HS-27A (cell line): ENCODE results near the gene PSMD14.

ENCODE experiments used
- DNase-seq: peaks from one replicate; pipeline ENCODE4 v3.0.0-alpha.2; 2012; ENCODE audit warnings: low read depth, missing footprints

Gene PSMD14

GRCh38 chr2:161419638-161420190 lies 111.5 kb downstream of the PSMD14 start:
- no peak for DNase-seq

- DNase-seq = no peak
Observed at GRCh38 chr2:161420406-161421074, 112.3 kb downstream of the PSMD14 start.

GRCh38 chr2:161421686-161422085 lies 113.5 kb downstream of the PSMD14 start:
- no peak for DNase-seq

DNA sequence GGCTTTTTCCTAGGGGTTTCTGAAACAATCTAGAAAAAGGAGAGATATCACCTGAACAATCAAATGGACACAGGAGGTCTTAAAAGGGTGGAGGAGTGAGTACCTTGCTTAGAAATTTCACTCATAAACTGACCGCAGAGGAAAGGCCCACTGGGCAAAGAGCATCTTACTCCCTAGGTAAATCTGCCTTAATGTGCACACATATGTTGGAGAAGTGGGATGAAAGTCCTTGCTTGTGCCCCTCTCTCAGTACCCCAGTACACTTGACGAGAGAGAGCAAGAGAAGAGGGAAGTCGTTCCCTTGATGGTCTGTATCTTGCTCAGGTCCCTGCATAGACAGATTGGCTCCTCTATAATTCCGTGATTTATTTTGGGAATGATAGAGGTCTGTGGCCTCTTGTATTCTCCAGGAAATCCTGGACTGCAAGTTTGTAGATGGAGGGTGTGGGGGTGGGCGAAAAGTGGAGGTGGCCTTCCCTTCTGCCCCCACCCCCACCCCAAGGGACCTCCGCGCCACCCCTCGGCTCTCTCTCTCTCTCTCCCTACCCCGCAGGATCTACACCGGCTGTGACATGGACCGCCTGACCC lies 114.7 kb downstream of the PSMD14 start:
- DNase-seq = no peak

DNA sequence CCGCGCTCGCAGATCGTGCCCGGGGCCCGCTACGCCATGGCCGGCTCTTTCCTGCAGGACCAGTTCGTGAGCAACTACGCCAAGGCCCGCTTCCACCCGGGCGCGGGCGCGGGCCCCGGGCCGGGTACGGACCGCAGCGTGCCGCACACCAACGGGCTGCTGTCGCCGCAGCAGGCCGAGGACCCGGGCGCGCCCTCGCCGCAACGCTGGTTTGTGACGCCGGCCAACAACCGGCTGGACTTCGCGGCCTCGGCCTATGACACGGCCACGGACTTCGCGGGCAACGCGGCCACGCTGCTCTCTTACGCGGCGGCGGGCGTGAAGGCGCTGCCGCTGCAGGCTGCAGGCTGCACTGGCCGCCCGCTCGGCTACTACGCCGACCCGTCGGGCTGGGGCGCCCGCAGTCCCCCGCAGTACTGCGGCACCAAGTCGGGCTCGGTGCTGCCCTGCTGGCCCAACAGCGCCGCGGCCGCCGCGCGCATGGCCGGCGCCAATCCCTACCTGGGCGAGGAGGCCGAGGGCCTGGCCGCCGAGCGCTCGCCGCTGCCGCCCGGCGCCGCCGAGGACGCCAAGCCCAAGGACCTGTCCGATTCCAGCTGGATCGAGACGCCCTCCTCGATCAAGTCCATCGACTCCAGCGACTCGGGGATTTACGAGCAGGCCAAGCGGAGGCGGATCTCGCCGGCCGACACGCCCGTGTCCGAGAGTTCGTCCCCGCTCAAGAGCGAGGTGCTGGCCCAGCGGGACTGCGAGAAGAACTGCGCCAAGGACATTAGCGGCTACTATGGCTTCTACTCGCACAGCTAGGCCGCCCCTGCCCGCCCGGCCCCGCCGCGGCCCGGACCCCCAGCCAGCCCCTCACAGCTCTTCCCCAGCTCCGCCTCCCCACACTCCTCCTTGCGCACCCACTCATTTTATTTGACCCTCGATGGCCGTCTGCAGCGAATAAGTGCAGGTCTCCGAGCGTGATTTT lies 115.5 kb downstream of the PSMD14 start:
- no peak for DNase-seq

DNA sequence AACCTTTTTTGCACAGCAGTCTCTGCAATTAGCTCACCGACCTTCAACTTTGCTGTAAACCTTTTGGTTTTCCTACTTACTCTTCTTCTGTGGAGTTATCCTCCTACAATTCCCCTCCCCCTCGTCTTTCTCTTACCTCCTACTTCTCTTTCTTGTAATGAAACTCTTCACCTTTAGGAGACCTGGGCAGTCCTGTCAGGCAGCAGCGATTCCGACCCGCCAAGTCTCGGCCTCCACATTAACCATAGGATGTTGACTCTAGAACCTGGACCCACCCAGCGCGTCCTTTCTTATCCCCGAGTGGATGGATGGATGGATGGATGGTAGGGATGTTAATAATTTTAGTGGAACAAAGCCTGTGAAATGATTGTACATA lies 116.2 kb downstream of the PSMD14 start:
- DNase-seq = no peak

DNA sequence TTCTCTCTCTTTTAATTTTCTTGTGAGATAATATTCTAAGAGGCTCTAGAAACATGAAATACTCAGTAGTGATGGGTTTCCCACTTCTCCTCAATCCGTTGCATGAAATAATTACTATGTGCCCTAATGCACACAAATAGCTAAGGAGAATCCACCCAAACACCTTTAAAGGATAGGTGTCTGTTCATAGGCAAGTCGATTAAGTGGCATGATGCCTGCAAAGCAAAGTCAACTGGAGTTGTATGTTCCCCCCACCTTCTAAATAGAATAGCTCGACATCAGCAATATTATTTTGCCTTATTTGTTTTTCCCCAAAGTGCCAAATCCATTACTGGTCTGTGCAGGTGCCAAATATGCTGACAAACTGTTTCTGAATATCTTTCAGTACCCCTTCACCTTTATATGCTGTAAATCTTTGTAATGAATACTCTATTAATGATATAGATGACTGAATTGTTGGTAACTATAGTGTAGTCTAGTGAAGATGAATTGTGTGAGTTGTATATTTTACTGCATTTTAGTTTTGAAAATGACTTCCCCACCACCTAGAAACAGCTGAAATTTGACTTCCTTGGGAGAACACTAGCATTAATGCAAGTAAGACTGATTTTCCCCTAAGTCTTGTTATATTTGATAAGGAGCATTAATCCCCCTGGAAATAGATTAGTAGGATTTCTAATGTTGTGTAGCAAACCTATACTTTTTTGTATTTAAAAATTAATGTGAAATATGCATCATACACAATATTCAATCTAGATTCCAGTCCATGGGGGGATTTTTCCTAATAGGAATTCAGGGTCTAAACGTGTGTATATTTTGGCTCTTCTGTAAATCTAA lies 116.9 kb downstream of the PSMD14 start:
- DNase-seq = no peak

DNA sequence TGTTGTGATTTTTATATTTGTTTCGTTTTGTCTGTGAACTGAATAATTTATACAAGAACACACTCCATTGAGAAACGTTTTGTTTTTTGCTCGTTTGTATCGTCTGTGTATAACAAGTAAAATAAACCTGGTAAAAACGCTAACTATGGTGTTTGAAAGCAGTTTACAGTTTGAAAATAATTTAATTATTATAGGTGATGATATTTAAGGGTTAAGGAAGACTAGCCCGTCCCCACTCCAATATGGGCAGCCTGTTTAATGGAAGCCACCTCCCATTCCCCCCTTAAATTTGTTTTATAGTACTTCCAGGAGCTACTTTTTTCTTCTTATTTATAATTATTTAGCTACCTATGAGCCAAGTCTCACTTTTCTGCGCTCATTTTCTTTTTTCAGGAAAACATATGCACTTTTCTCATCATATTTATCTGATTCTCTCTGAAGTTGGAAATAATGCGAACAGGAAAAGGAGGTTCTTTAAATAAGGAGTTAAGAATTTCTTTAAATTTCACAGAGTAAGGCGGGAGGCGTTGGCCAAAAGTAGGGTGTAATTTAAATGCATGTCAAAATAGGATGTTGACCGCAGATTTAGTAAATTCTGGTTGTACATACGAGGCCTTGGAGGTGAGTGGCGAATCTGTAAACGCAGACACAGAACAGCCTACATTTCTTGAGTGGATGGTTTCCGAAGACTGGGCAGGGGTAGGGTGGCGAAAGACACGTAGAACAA lies 117.7 kb downstream of the PSMD14 start:
- no peak for DNase-seq

DNA sequence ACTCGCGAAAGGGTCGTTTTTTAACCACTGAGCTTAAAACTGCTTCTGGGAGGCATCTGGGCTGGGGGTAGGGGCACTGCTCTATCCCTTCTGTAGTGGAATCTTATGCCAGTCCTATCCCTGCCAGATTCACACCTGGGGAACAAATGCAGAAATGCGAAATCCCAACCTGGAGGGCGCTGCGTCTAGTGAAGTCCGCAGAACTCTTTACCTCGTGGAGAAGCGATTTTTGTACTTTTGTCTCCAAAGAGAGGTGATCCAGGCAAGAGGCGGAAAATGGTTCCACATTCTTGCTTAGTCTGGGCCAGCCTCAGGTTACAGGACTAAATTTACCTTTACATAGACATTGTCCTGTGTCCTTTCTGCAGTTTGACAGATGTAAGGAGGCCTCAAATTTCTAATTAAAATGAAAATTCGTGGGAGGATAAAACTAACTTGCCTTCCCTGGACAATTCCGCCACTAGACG lies 118.3 kb downstream of the PSMD14 start:
- no peak for DNase-seq

DNA sequence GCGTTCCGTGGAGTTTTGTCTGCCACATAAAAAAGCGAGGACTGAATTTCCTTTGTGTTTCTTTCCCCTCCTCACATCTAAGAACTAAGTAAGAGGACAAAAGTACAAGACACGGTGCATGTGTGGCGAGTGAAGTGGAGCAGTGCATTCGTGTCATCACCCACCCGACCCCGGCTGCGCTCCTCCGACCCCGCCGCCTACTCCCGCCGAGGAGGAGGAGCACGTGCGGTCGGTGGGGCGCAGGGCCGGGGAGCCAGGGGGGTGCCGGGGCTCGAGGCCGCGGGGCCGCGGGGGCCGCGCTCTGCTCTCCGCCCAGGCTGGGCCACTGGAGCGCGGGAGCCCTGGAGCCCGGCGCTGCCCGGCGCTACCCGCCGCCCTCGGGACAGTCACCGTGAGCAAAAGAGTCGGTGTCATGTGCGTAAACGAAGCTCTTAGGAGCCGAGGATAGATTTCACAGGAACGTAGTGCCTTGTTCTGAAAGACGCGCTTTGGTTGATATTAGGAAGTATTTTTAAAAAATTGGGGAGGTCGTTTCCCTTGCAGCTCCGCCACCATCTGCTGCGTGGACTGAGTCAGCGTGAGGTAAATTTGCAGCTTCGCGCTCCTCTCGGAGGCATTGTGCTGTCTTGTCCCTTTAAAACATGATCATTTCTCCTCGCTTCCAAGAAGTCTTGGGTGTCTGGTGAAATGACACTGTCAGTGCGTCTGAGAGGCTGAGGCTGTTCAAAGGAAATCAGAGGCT lies 118.9 kb downstream of the PSMD14 start:
- no peak for DNase-seq

- no peak for DNase-seq
Observed at GRCh38 chr2:161427664-161428587, 119.7 kb downstream of the PSMD14 start.

DNA sequence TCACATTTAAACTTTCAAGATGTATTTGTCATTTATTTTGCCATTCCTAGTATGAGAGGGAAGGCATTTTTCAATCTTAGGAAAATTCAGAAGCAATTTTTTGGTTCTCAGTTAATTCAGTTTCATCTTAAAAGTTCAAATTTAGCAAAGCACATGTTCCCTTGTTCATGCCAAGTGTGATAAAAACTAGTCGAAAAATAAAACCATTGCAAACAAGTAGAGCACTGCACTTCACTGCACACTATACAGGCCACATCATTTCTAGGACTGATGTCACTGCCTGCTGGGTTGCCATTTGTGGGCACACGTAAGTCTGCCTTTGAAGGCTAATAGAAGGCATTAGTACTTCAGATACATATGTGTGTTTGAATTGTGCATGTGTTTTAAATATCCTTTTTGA lies 122.2 kb downstream of the PSMD14 start:
- no peak for DNase-seq

- DNase-seq = no peak
Observed at GRCh38 chr2:161432107-161432506, 123.9 kb downstream of the PSMD14 start.

DNA sequence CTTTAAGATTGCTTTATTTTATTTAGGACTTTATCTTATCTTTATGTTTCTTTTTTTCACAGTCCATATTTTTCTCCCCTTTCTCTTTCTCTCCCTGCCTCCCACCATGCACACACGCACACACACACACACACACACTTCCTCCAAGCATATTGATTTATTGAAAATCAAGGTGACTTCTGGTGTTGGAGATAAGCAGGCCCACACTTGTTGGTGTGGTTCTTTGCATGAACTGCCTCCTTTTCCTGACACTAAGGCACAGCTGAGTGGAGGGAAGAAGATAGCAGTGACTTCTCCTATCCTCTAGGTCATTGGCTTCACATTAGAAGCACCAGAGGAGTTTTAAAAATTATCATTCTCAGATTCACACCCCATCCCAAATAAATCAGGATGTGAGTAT lies 125.9 kb downstream of the PSMD14 start:
- no peak for DNase-seq

DNA sequence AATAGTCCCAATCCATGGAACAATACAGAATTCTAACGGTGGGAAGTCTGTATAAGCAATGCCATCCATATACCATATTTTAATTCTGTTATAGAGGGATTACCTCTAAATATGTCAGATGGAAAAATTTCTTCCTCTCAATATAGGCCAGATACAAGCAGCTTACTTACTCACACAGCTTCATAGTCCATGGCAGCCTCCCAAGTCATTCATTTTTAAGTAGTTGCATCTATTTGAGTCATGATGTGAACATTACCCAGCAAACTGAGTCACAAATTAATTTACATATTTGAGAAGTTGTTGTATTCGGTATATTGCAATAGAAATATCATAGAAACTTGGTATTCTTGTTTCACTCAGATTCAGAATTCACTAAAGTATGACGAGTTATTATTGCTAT lies 128.2 kb downstream of the PSMD14 start:
- DNase-seq = peak; percentile 9

DNA sequence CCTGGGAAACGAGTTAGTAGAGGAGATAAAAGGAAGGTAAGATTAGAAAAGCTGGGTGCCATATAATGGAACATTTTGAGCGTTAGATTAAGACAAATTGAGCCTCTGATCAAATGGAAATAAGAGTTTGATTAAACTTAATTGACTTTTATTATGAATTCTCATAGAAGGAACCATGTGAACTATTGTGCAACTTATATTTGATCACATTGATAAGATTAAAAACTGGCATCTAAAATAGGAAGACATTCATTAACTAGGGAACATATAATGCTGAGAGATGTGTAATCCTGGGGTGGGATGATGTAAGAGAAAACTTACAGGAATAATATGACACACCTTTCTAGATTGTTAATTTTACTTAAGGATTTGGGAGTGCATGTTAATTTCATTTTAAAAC lies 130.4 kb downstream of the PSMD14 start:
- no peak for DNase-seq

DNA sequence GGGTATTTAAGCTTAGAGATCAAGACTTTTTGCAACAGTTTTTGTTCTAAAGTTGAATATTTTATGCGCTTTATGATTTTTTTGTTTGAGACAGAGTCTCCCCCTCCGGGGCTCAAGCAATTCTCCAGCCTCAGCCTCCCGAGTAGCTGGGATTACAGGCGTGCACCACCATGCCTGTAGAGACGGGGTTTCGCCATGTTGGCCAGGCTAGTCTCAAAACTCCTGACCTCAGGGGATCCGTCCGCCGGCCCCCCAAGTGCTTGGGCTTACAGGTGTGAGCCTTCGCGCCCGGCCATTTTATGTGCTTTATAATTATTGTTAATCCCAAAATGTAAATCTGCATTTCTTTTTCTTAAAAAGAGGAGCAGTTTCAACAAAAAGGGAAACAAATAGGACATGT lies 136.9 kb downstream of the PSMD14 start:
- no peak for DNase-seq

DNA sequence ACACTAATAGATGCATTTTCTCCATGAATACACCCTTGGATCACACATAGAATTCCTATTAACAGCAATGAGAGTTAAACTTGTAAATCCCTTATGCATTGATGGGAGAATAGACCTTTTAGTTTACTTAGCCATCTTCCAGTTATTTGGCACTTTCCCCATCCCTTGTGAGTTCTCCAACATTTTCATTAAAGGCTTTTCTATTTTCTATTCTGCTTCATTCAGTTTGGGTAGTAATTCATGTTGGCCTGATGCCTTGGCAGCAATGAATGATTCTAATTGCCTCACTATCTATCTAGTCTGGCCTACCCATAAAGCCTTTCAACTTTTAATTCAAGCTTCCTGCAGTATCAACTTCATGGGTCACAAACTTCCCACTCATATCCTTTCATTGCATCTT lies 140.2 kb downstream of the PSMD14 start:
- DNase-seq = no peak
